K562 (cell line): ENCODE results near the gene LRRC4C. TPM values are rescaled to one million over a fixed set of nuclear protein-coding genes. Genes with fewer than 3 reads are reported as not detected.
A peak's percentile ranks its signal among the peaks of the same experiment; 100 is the strongest.

ENCODE experiments used
- ATAC-seq: fragments of 200-7000 bp; cut with Tn5 transposase; 3 replicates; pipeline ENCODE4 v1.9.1; 2020; ENCODE audit warnings: moderate library complexity
- BruUV-seq: library from RNA; stranded (reverse); fragments of 400-500 nt; replicated peaks from 2 replicates; lab custom pipeline; 2021; lab: Mats Ljungman, UMichigan
- CTCF ChIA-PET: fragments of 300-600 bp; formaldehyde crosslinking; extraction: SDS; loops from one replicate; lab custom pipeline; 2021; ENCODE audit warnings: low intra/inter-chr PET ratio; lab: Yijun Ruan, JAX
- POLR2A ChIA-PET: fragments of 300-600, 350-650 bp; sonication (Branson Sonifier 250); formaldehyde crosslinking; extraction: SDS; loops from one replicate; lab custom pipeline; 2021; ENCODE audit warnings: antibody characterized with exemption, inconsistent platforms; lab: Yijun Ruan, JAX
- DNase-seq, 4 experiments: peaks; one replicate each; pipeline versions ENCODE4 v3.0.0 to v3.0.0-alpha.2; 2011 to 2018; ENCODE audit warnings: low spot score in 3 of 4, mixed read lengths in 3 of 4; ENCODE audit errors: extremely low read depth in 1 of 4
- FAIRE-seq: peaks from 2 replicates; lab custom pipeline; 2011; peaks lifted over from hg19 to GRCh38; lab: Jason Lieb, UNC
- H2AFZ ChIP-seq: 2 replicates; pipeline ENCODE4 v1.6.0; 2011; ENCODE audit warnings: low read depth, low read length, control low read depth, inconsistent platforms
- H3K27ac ChIP-seq: fragments of 200-600 bp; 3 replicates; pipeline ENCODE4 v1.8.0; 2011; ENCODE audit warnings: low read depth, mild to moderate bottlenecking, control low read depth, inconsistent platforms, low read length, moderate library complexity, mixed read lengths; ENCODE audit errors: extremely low read depth
- H3K27me3 ChIP-seq, 2 experiments: fragments of 300-600 bp in 1 of 2; 2 replicates in 1 of 2; 3 replicates in 1 of 2; pipeline versions ENCODE4 v1.6.0 to v1.8.0; 2011; ENCODE audit warnings: inconsistent platforms in 2 of 2, low read length in 2 of 2, mild to moderate bottlenecking in 1 of 2, mixed read lengths in 1 of 2, moderate library complexity in 1 of 2; ENCODE audit not compliant: control insufficient read depth in 2 of 2, insufficient read depth in 2 of 2
- H3K36me3 ChIP-seq: fragments of 300-600 bp; 3 replicates; pipeline ENCODE4 v1.8.0; 2011; ENCODE audit warnings: mild to moderate bottlenecking, low read length, inconsistent platforms; ENCODE audit not compliant: control insufficient read depth, insufficient read depth
- H3K4me1 ChIP-seq, 2 experiments: fragments of 200-600 bp in 1 of 2; replicated peaks in 1 of 2; 2 replicates in 1 of 2; 3 replicates in 1 of 2; pipeline versions ENCODE4 v1.5.1 to v1.8.0; 2011; ENCODE audit warnings: inconsistent platforms in 2 of 2, low read length in 2 of 2, mild to moderate bottlenecking in 1 of 2, mixed read lengths in 1 of 2, moderate library complexity in 1 of 2; ENCODE audit not compliant: control insufficient read depth in 2 of 2, insufficient read depth in 2 of 2
- H3K4me2 ChIP-seq: 2 replicates; pipeline ENCODE4 v1.6.1; 2011; ENCODE audit warnings: low read length, control low read depth, inconsistent platforms, mixed read lengths; ENCODE audit not compliant: insufficient read depth
- H3K4me3 ChIP-seq: fragments of 200-600 bp; sonication (generic), shearing (Covaris generic); 2 replicates; pipeline ENCODE4 v1.5.1; 2016; ENCODE audit warnings: control low read depth, inconsistent platforms
- H3K79me2 ChIP-seq: fragments of 200-600 bp; 3 replicates; pipeline ENCODE4 v1.8.0; 2011; ENCODE audit warnings: low read length, inconsistent platforms; ENCODE audit not compliant: control insufficient read depth, insufficient read depth
- H3K9ac ChIP-seq, 2 experiments: 2 replicates each; pipeline versions ENCODE4 v1.6.0 to v1.6.1; 2011; ENCODE audit warnings: low read depth in 2 of 2, low read length in 2 of 2, control low read depth in 1 of 2, inconsistent platforms in 1 of 2, mild to moderate bottlenecking in 1 of 2, mixed read lengths in 1 of 2; ENCODE audit not compliant: insufficient read depth in 1 of 2
- H3K9me1 ChIP-seq: one replicate; pipeline ENCODE4 v1.6.0; 2011; ENCODE audit warnings: inconsistent platforms, mild to moderate bottlenecking, low read length, moderate library complexity; ENCODE audit not compliant: control insufficient read depth, insufficient read depth
- H3K9me3 ChIP-seq: replicated peaks from 2 replicates; pipeline ENCODE4 v1.5.1; 2011; ENCODE audit warnings: low read depth, low read length, inconsistent platforms; ENCODE audit not compliant: control insufficient read depth, insufficient read depth
- H4K20me1 ChIP-seq: replicated peaks from 2 replicates; pipeline ENCODE4 v1.6.1; 2011; ENCODE audit warnings: low read length, inconsistent platforms, mixed read lengths; ENCODE audit not compliant: control insufficient read depth, insufficient read depth
- IRF9 ChIP-seq: fragments of 450-650 bp; IDR thresholded peaks from 2 replicates; pipeline ENCODE4 v1.6.1; 2016; ENCODE audit warnings: missing biosample characterization, missing genetic modification characterization
- TFE3 ChIP-seq: fragments of 450-650 bp; formaldehyde crosslinking; IDR thresholded peaks from 2 replicates; pipeline ENCODE4 v1.4.0; 2020; ENCODE audit warnings: mild to moderate bottlenecking, mixed read lengths
- ZNF507 ChIP-seq: conservative IDR thresholded peaks from 2 replicates; pipeline ENCODE4 v1.6.1; 2017; ENCODE audit warnings: missing genetic modification characterization, missing compliant biosample characterization
- WGBS: fragments of 100-300 bp; shearing (Covaris generic); methylation state at CpG from one replicate; pipeline ENCODE4 v1.1.6; 2016; ENCODE audit warnings: low coverage, mixed read lengths; ENCODE audit not compliant: insufficient coverage; ENCODE audit errors: missing lambda C conversion rate; 5-methylcytosine and 5-hydroxymethylcytosine counted together
- in situ Hi-C: fragments of 300-500 bp; cut with MboI; formaldehyde crosslinking; loops from 4 replicates; pipeline ENCODE4 v1.15.0; 2018; ENCODE audit warnings: inconsistent platforms, mixed read lengths
- intact Hi-C: fragments of 100-400 bp; cut with micrococcal nuclease; formaldehyde crosslinking; loops from 2 replicates; pipeline ENCODE4 v1.14.2; 2022
- polyA plus RNA-seq, 8 experiments: library from polyadenylated mRNA; depleted of rRNA in 4 of 8; stranded (reverse) in 5 of 8; unstranded in 3 of 8; fragments of >200 nt; fragmentation: Nextera tagmentation in 2 of 8; fragmentation: Illumina TruSeq in 1 of 8; extraction: Ambion mirVana in 2 of 8; extraction: Trizol in 1 of 8; gene quantifications; 2 replicates each; pipeline versions ENCODE4 v1.2.1 to v1.2.3, GENCODE V29; 2011 to 2014; ENCODE audit warnings: inconsistent platforms in 1 of 8, missing spikeins in 1 of 8
- total RNA-seq, 7 experiments: library from RNA; depleted of rRNA in 6 of 7; stranded (reverse); fragments of >200 nt in 6 of 7; fragmentation: Illumina TruSeq in 2 of 7; extraction: Trizol in 2 of 7; gene quantifications; 2 replicates each; pipeline versions ENCODE4 v1.2.1 to v1.2.3, GENCODE V29; 2011 to 2021; ENCODE audit warnings: low replicate concordance in 1 of 7

LRRC4C gene
- total and polyA plus RNA-seq, 9 of the 15 experiments (the other 6 are each of a cell fraction or from before 2014, with no cell fraction given), result not detected

DNA sequence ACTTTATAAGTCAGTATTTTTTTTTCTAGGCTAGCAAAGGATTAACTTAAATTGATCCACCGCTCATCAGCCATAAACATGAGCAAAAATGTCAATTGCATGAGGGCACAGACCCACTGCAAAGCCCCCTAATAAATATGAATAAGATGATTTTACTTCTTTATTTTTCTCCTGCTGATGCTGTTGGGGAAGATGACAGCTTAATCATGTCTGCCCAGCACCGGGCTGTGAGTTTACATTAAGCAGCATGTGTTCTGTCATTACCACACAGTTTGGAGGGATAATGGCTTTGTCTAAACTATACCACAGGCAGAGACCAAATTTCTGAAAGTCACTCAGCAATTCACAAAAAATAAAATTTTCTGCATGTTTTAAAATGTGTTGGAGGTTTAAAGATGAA is 346.3 kb downstream of the LRRC4C start (continued):
- no peak for TF ChIP-seq IRF9 (tag)

DNA sequence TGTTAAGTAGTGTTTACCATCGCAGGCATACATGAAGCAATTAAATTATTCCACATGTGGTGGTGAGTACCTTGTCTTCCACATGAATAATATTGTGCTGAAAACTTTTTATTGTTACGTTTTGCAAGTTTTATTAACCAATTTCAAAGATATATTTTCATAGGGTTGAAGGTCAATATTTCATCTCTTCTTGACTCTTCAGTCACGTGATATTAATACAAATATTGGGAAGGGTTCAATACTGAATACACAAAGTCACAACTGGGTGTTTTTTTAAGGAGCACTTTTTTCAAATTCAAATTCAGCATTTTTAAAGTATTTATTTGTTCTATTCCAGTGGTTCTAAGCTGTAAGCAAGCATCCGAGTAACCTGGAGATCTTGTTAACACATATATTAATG is 348.9 kb downstream of the LRRC4C start:
- BruUV-seq, result no TSS peak
- ChIA-PET POLR2A (no interaction called here), CTCF (no interaction called here)
- Histone ChIP-seq H3K4me1 (no peaks in the 10 kb centered on the region), H3K79me2 (no peaks in the 10 kb centered on the region), H3K9me1 (no peaks in the 10 kb centered on the region), H3K27ac (no peak overlapping the region), H3K9me3 (no peaks in the 10 kb centered on the region; the same call in 1 of the 2 replicates), H3K36me3 (no peaks in the 10 kb centered on the region), H3K4me2 (no peak overlapping the region), H3K9ac (no peak overlapping the region), H3K27me3 (no peaks in the 10 kb centered on the region), H4K20me1 (no peaks in the 10 kb centered on the region), H2AFZ (no peak overlapping the region), H3K4me3 (no peak overlapping the region)
- no peak for FAIRE-seq
- 0% methylated on average over 4 of the region's 4 CpGs for WGBS
- intact Hi-C loops, result no loop called here
- in situ Hi-C loops, result no loop called here
- TF ChIP-seq ZNF507 (tag) (no peak), TFE3 (CRISPR knock-in tag) (peak; percentile 76)
- ATAC-seq, result no peak
- DNase-seq, result no peak
